RCC 7860 (cell line): ENCODE measurements around the gene RBPMS2.

Source experiments
- DNase-seq: peaks from one replicate; pipeline ENCODE4 v3.0.0-alpha.2; 2015; ENCODE audit warnings: low spot score
- FAIRE-seq: peaks from 2 replicates; lab custom pipeline; 2012; peaks lifted over from hg19 to GRCh38; lab: Jason Lieb, UNC

The RBPMS2 gene

GRCh38 chr15:64697911-64698369, 77.4 kb downstream of the RBPMS2 start:
- no peak for DNase-seq
- FAIRE-seq = no peak

- DNase-seq = no peak
- FAIRE-seq = no peak
Measured at GRCh38 chr15:64696481-64696880, 78.9 kb downstream of the RBPMS2 start.

GRCh38 chr15:64695561-64695992, 79.8 kb downstream of the RBPMS2 start:
- FAIRE-seq = no peak

GRCh38 chr15:64694816-64695215, 80.6 kb downstream of the RBPMS2 start:
- FAIRE-seq (no peak), DNase-seq (no peak)

More at GRCh38 chr15:64695561-64695992, 79.8 kb downstream of the RBPMS2 start:
- DNase-seq = no peak

GRCh38 chr15:64693134-64693533, 82.3 kb downstream of the RBPMS2 start:
- FAIRE-seq = no peak
- DNase-seq = peak; percentile 41

- FAIRE-seq (no peak), DNase-seq (no peak)
Measured at GRCh38 chr15:64691896-64692565, 83.4 kb downstream of the RBPMS2 start.

GRCh38 chr15:64690578-64691296, 84.7 kb downstream of the RBPMS2 start:
- no peak for FAIRE-seq
- no peak for DNase-seq

GRCh38 chr15:64690008-64690407, 85.4 kb downstream of the RBPMS2 start:
- FAIRE-seq = no peak
- DNase-seq = no peak
